Measurements from ENCODE around the gene PSMD13.
"Not testable (repeated sequence)": the region's sequence is repeated elsewhere in the genome, so short reads cannot be mapped to it uniquely, and the experiment has no call there.

PSMD13 gene

DNA sequence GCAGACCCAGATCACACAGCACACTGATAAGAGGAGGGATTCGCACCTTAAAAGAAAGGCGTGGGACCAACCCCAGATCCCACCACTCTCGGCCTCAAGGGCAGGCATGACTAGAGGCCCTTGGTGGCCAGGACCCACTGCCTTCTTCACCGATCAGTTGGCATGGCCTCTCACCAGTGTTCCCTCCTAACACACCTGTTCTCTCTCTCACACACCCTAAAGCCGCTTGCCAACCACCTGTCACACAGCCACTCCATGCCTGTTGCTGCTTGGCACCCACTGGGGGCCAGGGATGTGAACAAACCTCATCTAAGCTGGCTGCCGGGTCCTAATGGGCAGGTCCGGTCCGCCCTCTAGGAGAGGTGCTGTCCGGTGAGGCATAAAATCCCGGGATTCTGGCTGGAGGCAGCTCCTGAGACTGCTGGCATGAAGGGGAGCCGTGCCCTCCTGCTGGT lies 44.1 kb upstream of the PSMD13 start, which contains the start of gene SCGB1C1:
TSS of gene SCGB1C1 (plus strand) at position 405 of the 455 bp plus-strand sequence. CDS start at position 427, 22 bp downstream.
- not testable (repeated sequence) for H3K56ac ChIP-seq (ENCODE audit: low read length); H3K36me3 ChIP-seq (ENCODE audit: control insufficient read depth, insufficient read depth, low read length); H2BK5ac ChIP-seq (ENCODE audit: low read length); H2BK15ac ChIP-seq (replicated peaks; ENCODE audit: low read depth); H3K4me1 ChIP-seq (ENCODE audit: control insufficient read depth, low read depth, low read length); H3K27me3 ChIP-seq (ENCODE audit: insufficient read depth, low read length, poor library complexity); H4K5ac ChIP-seq (ENCODE audit: low read length); H3K27ac ChIP-seq (ENCODE audit: low read depth, low read length); H3K23ac ChIP-seq (ENCODE audit: low read length); H3K4me3 ChIP-seq (ENCODE audit: low read length); H2AK5ac ChIP-seq (ENCODE audit: low read length); H3K4me2 ChIP-seq (ENCODE audit: low read length); H2BK120ac ChIP-seq (ENCODE audit: low read depth, low read length); H4K8ac ChIP-seq (ENCODE audit: low read depth, low read length); DNase-seq; H3K79me1 ChIP-seq (ENCODE audit: low read length); H3K18ac ChIP-seq (ENCODE audit: low read length); H3K4ac ChIP-seq (ENCODE audit: low read depth, low read length); H3K79me2 ChIP-seq (ENCODE audit: control insufficient read depth, insufficient read depth, low read length); H3K9ac ChIP-seq (ENCODE audit: low read length)
- WGBS (ENCODE audit: extremely low coverage, insufficient coverage, low lambda C conversion rate), result no CpG with 5 or more reads among the region's 11 CpGs

DNA sequence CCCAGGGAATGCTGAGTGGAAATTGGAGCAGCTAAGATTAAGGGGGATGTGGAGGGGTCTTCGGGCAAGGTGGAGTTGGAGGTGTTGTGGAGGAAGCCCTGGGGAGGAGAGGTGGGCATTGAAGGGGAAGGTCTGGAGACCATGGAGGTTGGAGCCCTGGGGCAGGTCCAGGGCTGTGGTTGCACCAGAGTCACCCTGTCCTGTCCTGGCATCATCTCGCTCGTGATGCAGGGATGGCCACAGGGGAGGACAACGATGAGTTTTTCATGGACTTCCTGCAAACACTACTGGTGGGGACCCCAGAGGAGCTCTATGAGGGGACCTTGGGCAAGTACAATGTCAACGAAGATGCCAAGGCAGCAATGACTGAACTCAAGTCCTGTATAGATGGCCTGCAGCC lies 43.3 kb upstream of the PSMD13 start:
- DNase-seq; H2BK120ac ChIP-seq (ENCODE audit: low read depth, low read length); H2BK5ac ChIP-seq (ENCODE audit: low read length); H3K79me2 ChIP-seq (ENCODE audit: control insufficient read depth, insufficient read depth, low read length); H3K56ac ChIP-seq (ENCODE audit: low read length); H3K18ac ChIP-seq (ENCODE audit: low read length); H2BK15ac ChIP-seq (replicated peaks; ENCODE audit: low read depth); H4K8ac ChIP-seq (ENCODE audit: low read depth, low read length); H3K27ac ChIP-seq (ENCODE audit: low read depth, low read length); H3K4me1 ChIP-seq (ENCODE audit: control insufficient read depth, low read depth, low read length); H3K23ac ChIP-seq (ENCODE audit: low read length); H4K5ac ChIP-seq (ENCODE audit: low read length); H3K27me3 ChIP-seq (ENCODE audit: insufficient read depth, low read length, poor library complexity); H3K79me1 ChIP-seq (ENCODE audit: low read length); H3K9ac ChIP-seq (ENCODE audit: low read length); H2AK5ac ChIP-seq (ENCODE audit: low read length); H3K4me2 ChIP-seq (ENCODE audit: low read length); H3K4ac ChIP-seq (ENCODE audit: low read depth, low read length); H3K4me3 ChIP-seq (ENCODE audit: low read length); H3K36me3 ChIP-seq (ENCODE audit: control insufficient read depth, insufficient read depth, low read length): not testable (repeated sequence)
- WGBS (ENCODE audit: extremely low coverage, insufficient coverage, low lambda C conversion rate), result no CpG with 5 or more reads among the region's 5 CpGs

DNA sequence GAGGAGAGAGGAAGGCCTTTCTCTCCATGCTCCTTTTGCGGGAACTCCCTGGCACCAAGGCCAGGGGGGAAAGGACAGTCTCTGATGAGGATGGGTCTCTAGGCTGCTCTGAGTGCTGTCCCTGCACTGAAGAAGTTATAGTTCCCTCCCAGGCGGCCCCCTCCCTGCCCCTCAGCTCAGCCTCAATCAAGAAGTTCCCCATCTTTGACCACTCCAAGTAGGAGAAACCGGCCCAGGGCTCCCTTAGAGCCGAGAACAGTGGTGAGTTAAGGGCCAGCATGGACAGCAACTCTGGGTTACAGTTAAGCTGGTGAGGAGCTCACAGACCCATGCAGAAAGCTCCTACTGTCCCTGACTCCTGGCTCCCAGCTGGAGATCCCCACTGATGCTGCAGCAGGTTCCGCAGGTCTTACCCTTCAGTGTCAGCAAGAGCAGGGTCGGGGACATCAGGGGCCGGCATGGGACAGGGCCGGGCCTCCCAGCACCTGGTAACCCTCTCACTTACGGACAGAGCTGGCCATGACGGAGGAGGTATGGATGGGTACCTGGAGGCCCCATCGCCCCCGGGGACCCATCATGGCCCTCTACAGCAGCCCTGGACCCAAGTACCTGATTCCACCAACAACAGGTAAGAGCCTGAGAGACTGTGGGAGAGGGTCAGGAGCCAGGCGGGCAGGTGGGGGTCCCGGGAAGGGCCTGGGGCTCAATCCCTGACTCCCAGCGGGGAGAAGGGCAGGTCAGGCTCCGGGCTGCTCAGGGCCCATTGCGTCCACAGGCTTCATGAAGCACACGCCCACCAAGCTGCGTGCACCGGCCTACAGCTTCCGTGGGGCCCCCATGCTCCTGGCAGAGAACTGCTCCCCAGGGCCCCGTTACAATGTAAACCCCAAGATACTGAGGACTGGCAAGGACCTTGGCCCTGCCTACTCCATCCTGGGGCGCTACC lies 39.7 kb upstream of the PSMD13 start:
- Histone ChIP-seq H3K4me1 (ENCODE audit: control insufficient read depth, low read depth, low read length) (no peaks in the 10 kb centered on the region), H2BK120ac (ENCODE audit: low read depth, low read length) (no peak overlapping the region), H4K5ac (ENCODE audit: low read length) (no peak overlapping the region), H3K79me2 (ENCODE audit: control insufficient read depth, insufficient read depth, low read length) (no peaks in the 10 kb centered on the region), H2BK5ac (ENCODE audit: low read length) (no peak overlapping the region), H3K79me1 (ENCODE audit: low read length) (no peaks in the 10 kb centered on the region), H3K36me3 (ENCODE audit: control insufficient read depth, insufficient read depth, low read length) (no peaks in the 10 kb centered on the region), H3K4me2 (ENCODE audit: low read length) (no peak overlapping the region), H3K27me3 (ENCODE audit: insufficient read depth, low read length, poor library complexity) (no peaks in the 10 kb centered on the region), H2BK15ac (replicated peaks; ENCODE audit: low read depth) (no peak overlapping the region), H4K8ac (ENCODE audit: low read depth, low read length) (no peak overlapping the region), H3K23ac (ENCODE audit: low read length) (no peak overlapping the region), H3K18ac (ENCODE audit: low read length) (no peak overlapping the region), H3K27ac (ENCODE audit: low read depth, low read length) (no peak overlapping the region), H3K4ac (ENCODE audit: low read depth, low read length) (no peak overlapping the region), H2AK5ac (ENCODE audit: low read length) (no peak overlapping the region), H3K56ac (ENCODE audit: low read length) (no peak overlapping the region), H3K9ac (ENCODE audit: low read length) (no peak overlapping the region), H3K4me3 (ENCODE audit: low read length) (no peak overlapping the region)
- no peak for DNase-seq
- WGBS (ENCODE audit: extremely low coverage, insufficient coverage, low lambda C conversion rate), result no CpG with 5 or more reads among the region's 23 CpGs

DNA sequence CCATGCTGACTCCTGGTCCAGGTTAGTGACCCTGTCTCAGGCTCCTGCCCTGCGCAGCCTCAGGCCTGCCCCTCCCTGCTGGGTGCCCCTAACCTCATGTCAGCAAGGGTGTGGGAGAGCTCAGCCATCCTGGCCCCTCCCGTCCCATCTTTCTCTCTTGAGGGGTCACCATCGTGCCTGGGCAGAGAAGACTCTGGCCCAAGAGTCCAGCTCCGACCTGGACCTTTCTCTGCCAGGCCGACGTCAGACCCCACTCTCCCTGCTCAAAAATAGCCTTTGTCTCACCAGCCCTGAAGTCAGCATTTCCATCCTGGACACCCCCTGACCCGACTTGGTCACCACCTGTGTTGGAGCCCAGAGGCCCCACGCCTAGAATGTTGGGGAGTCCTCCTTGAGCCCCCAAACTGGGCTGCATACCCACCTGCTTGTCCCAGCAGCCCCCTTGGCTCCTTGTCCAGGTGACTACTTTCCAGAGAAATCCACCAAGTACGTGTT lies 39.0 kb upstream of the PSMD13 start:
- Histone ChIP-seq H3K79me2 (ENCODE audit: control insufficient read depth, insufficient read depth, low read length) (no peaks in the 10 kb centered on the region), H3K4me3 (ENCODE audit: low read length) (no peak overlapping the region), H2BK15ac (replicated peaks; ENCODE audit: low read depth) (no peak overlapping the region), H3K18ac (ENCODE audit: low read length) (no peak overlapping the region), H3K23ac (ENCODE audit: low read length) (no peak overlapping the region), H3K56ac (ENCODE audit: low read length) (no peak overlapping the region), H4K8ac (ENCODE audit: low read depth, low read length) (no peak overlapping the region), H3K27me3 (ENCODE audit: insufficient read depth, low read length, poor library complexity) (no peaks in the 10 kb centered on the region), H3K79me1 (ENCODE audit: low read length) (no peaks in the 10 kb centered on the region), H3K4me1 (ENCODE audit: control insufficient read depth, low read depth, low read length) (no peaks in the 10 kb centered on the region), H3K27ac (ENCODE audit: low read depth, low read length) (no peak overlapping the region), H3K36me3 (ENCODE audit: control insufficient read depth, insufficient read depth, low read length) (no peaks in the 10 kb centered on the region), H2AK5ac (ENCODE audit: low read length) (no peak overlapping the region), H2BK120ac (ENCODE audit: low read depth, low read length) (no peak overlapping the region), H2BK5ac (ENCODE audit: low read length) (no peak overlapping the region), H3K4ac (ENCODE audit: low read depth, low read length) (no peak overlapping the region), H4K5ac (ENCODE audit: low read length) (no peak overlapping the region), H3K9ac (ENCODE audit: low read length) (no peak overlapping the region), H3K4me2 (ENCODE audit: low read length) (no peak overlapping the region)
- no peak for DNase-seq
- WGBS (ENCODE audit: extremely low coverage, insufficient coverage, low lambda C conversion rate), result no CpG with 5 or more reads among the region's 9 CpGs

DNA sequence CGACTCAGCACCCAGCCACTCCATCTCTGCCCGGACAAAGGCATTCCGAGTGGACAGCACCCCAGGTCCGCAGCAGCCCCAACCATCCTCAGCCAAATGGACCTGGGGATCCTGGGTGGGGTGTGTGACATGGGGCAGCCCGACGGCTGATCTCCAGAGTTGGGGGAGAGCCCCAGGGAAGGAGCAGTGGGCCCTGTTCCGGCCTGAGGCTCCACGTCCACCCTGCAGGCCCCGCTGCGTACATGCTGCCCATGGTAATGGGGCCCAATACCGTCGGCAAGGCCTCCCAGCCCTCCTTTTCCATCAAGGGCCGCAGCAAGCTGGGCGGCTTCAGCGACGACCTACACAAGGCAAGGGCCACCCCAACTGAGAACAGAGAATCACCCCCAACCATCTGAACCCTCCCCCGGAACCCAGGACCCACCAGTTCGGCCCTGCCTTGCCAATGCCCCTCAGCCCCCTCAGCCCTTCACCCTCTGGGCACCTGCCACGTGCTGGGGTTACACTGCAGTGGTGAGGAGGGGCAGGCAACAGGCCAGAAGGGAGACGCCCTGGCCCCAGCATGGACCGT lies 38.5 kb upstream of the PSMD13 start:
- H3K27me3 ChIP-seq (ENCODE audit: insufficient read depth, low read length, poor library complexity), result no peaks in the 10 kb centered on the region
- H4K8ac ChIP-seq (ENCODE audit: low read depth, low read length), result no peak overlapping the region
- no peak overlapping the region for H2BK15ac ChIP-seq (replicated peaks; ENCODE audit: low read depth)
- H3K23ac ChIP-seq (ENCODE audit: low read length), result no peak overlapping the region
- H3K27ac ChIP-seq (ENCODE audit: low read depth, low read length), result no peak overlapping the region
- no peak overlapping the region for H3K4me2 ChIP-seq (ENCODE audit: low read length)
- no peak overlapping the region for H2AK5ac ChIP-seq (ENCODE audit: low read length)
- no peak overlapping the region for H3K9ac ChIP-seq (ENCODE audit: low read length)
- no peaks in the 10 kb centered on the region for H3K36me3 ChIP-seq (ENCODE audit: control insufficient read depth, insufficient read depth, low read length)
- no peak overlapping the region for H4K5ac ChIP-seq (ENCODE audit: low read length)
- H2BK5ac ChIP-seq (ENCODE audit: low read length), result no peak overlapping the region
- no peak overlapping the region for H3K4ac ChIP-seq (ENCODE audit: low read depth, low read length)
- WGBS (ENCODE audit: extremely low coverage, insufficient coverage, low lambda C conversion rate), result no CpG with 5 or more reads among the region's 21 CpGs
- no peaks in the 10 kb centered on the region for H3K4me1 ChIP-seq (ENCODE audit: control insufficient read depth, low read depth, low read length)
- H2BK120ac ChIP-seq (ENCODE audit: low read depth, low read length), result no peak overlapping the region
- H3K18ac ChIP-seq (ENCODE audit: low read length), result no peak overlapping the region
- H3K56ac ChIP-seq (ENCODE audit: low read length), result no peak overlapping the region
- H3K79me1 ChIP-seq (ENCODE audit: low read length), result no peaks in the 10 kb centered on the region
- no peak for DNase-seq
- no peaks in the 10 kb centered on the region for H3K79me2 ChIP-seq (ENCODE audit: control insufficient read depth, insufficient read depth, low read length)
- no peak overlapping the region for H3K4me3 ChIP-seq (ENCODE audit: low read length)

All from mesendoderm (in vitro differentiated cells).